ENCODE data around the gene BCR.

- TF ChIP-seq CTCF (IDR thresholded peaks at IDR 0.05; ENCODE audit: insufficient read depth, low read length) (no peak), SPI1 (IDR thresholded peaks at IDR 0.05; ENCODE audit: borderline replicate concordance, low read depth) (no peak), REST (IDR thresholded peaks at IDR 0.05; ENCODE audit: insufficient replicate concordance, low read depth) (no peak), POLR2AphosphoS5 (IDR thresholded peaks at IDR 0.05; ENCODE audit: low read depth) (no peak)
These were observed 23.8 kb downstream of the BCR start for GRCh38 chr22:23204125-23204488.
